GM21381 (cell line): ENCODE measurements around the gene DDX19B.
A peak's percentile ranks its signal among the peaks of the same experiment; 100 is the strongest.
"Not testable (repeated sequence)": the region's sequence is repeated elsewhere in the genome, so short reads cannot be mapped to it uniquely, and the experiment has no call there.

Experiments used
- ATAC-seq: cut with Tn5 transposase; IDR thresholded peaks from one replicate; pipeline ENCODE4 v1.9.1; 2021; ENCODE audit warnings: mild to moderate bottlenecking, moderate library complexity; ENCODE audit not compliant: unreplicated experiment

DDX19B gene

DNA sequence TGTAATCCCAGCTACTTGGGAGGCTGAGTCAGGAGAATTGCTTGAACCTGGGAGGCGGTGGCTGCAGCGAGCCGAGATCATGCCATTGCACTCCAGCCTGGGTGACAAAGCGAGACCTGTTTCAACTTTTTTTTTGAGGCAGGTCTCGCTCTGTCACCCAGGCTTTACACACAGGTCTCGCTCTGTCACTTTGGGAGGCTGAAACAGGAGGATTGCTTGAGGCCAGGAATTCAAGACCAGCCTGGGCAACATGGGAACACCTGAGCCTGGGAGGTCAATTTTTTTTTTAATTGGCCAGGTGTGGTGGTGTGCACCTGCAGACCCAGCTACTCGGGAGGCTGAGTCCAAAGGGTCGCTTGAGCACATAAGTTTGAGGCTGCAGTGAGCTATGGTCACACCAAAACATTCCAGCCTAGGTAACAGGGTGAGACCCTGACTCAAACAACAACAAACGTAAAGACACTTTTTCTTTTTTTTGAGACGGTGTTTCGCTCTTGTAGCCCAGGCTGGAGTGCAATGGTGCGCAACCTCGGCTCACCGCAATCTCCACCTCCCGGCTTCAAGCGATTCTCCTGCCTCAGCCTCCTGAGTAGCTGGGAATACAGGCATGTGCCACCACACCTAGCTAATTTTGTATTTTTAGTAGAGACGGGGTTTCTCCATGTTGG is 11.5 kb upstream of the DDX19B start:
- not testable (repeated sequence) for ATAC-seq

- peak; percentile 97 for ATAC-seq
These were observed 9.5 kb upstream of the DDX19B start, which contains the start of gene AARS1 for GRCh38 chr16:70289229-70290094. Gene AARS1, minus strand, starts transcription at chr16:70289506. Its CDS starts 6,743 bp downstream, at chr16:70282763.

- no peak for ATAC-seq
These were observed 8.0 kb upstream of the DDX19B start for GRCh38 chr16:70290949-70291519.

- not testable (repeated sequence) for ATAC-seq
These were observed 6.8 kb upstream of the DDX19B start for GRCh38 chr16:70292148-70292547.

GRCh38 chr16:70294385-70295025 is 4.5 kb upstream of the DDX19B start:
- ATAC-seq: no peak

DNA sequence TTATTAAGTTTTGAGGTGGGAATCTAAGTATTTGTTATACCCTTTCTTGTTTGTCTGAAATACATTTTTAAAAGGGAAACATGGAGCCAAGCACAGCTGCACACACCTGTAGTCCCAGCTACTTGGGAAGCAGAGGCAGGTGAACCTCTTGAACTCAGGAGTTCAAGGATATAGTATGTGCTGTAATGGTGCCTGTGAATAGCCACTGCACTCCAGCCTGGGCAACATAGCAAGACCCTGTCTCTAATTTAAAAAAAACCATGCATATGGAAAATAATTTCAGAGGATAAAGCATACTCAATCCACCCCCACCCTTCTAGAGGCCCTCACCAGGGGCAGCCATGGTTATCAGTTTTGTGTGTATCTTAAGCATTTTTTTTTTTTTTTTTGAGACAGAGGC is 3.4 kb upstream of the DDX19B start:
- ATAC-seq: no peak

- no peak for ATAC-seq
These were observed 2.1 kb downstream of the DDX19B start for GRCh38 chr16:70301121-70301520.

- no peak for ATAC-seq
These were observed 3.8 kb downstream of the DDX19B start for GRCh38 chr16:70302745-70303144.

DNA sequence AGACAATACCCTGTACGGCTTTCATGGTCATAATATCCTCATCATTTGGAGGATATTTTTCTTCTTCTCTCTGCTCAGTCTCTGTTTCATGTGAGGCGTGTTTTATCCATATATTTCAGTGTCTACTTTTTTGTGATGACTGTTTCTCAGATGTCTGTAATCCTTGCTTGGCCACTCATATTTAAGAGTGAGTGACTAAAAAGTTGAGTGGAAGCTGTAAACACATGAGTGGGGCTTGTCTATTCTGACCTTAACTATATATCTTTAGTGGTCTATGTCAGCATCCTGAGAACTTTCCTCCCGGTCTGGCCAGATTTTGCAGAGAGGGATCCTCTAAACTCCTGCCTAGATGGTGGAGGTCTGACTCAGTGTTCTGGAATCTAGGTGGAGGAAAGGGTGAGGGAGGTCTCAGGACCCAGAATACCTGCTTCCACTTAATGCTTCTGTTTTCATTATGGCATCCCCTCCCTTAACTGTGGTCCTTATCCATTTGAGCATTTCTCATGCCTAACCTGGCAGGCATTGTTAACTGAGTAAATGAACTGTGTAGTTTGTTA is 6.0 kb downstream of the DDX19B start:
- ATAC-seq: no peak

- ATAC-seq: no peak
These were observed 7.9 kb downstream of the DDX19B start for GRCh38 chr16:70306880-70307279.

DNA sequence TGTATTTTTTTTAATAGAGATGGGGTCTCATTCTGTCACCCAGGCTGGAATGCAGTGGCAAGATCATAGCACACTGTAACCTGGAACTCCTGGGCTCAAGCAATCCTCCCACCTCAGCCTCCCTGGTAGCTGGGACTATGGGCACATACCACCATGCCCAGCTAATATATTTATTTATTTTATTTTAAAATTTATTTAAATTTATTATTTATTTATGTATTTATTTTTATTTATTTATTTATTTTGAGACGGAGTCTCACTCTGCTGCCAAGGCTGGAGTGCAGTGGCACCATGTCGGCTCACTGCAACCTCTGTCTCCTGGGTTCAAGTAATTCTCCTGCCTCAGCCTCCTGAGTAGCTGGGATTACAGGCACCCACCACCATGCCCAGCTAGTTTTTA is 8.7 kb downstream of the DDX19B start:
- not testable (repeated sequence) for ATAC-seq

DNA sequence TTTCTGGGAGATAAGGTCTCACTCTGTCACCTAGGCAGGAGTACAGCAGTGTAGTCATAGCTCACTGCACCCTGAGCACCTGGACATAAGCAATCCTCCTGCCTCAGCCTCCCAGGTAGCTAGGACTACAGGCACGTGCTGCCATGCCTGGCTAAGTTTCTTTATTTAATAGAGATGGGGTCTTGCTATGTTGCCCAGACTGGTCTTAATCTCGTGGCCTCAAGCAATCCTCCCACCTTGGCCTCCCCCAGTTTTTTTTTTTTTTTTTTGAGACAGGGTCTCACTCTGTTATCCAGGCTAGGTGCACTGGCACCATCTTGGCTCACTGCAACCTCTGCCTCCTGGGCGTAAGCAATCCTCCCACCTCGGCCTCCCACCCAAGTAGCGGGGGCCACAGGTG is 21.1 kb downstream of the DDX19B start:
- no peak for ATAC-seq

DNA sequence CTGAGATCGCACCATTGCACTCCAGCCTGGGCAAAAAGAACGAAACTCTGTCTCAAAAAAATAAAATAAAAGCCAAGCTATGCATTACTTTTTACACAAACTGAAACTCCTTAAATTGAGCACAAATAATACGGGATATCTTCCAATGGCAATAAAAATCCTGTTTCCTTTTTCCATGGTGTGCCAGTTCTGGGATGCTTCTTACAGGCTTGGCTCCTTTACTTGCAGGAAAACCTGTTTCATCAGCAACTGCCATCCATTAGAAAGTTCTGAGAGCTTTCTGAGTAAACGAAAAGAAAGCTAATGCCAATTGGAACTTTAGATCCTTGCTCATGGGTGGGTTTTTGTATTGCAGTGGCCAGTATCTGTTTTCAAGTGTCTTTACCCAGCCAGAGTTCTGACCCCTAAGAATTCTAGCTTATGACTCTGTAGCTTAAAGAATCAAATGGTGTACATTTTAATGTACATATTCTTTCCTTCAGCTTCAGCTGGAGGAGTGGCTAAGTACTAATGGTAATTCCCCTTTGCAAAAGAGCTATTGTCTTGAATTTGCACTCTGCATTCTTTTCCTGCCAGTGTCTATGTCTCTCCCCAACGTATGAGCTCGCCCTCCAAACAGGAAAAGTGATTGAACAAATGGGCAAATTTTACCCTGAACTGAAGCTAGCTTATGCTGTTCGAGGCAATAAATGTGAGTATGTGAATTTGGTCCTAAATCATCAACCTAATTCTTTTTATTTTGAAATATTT is 26.2 kb downstream of the DDX19B start:
- ATAC-seq: no peak

DNA sequence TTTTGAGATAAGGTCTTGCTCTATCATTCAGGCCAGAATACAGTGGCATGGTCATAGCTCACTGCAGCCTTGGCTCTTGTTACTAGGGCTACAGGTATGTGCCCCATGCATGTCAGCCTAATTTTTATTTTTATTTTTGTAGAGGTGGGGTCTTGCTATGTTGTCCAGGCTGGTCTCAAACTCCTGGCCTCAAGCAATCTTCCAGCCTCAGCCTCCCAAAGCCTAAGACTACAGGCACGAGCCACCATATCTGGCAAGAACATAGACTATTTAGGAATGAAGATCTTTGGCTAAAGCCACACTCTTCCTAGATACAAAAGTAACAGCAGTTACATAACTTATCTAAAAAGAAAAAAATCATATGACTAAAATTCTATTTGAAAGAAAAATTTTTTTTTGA is 32.1 kb downstream of the DDX19B start:
- ATAC-seq: no peak

DNA sequence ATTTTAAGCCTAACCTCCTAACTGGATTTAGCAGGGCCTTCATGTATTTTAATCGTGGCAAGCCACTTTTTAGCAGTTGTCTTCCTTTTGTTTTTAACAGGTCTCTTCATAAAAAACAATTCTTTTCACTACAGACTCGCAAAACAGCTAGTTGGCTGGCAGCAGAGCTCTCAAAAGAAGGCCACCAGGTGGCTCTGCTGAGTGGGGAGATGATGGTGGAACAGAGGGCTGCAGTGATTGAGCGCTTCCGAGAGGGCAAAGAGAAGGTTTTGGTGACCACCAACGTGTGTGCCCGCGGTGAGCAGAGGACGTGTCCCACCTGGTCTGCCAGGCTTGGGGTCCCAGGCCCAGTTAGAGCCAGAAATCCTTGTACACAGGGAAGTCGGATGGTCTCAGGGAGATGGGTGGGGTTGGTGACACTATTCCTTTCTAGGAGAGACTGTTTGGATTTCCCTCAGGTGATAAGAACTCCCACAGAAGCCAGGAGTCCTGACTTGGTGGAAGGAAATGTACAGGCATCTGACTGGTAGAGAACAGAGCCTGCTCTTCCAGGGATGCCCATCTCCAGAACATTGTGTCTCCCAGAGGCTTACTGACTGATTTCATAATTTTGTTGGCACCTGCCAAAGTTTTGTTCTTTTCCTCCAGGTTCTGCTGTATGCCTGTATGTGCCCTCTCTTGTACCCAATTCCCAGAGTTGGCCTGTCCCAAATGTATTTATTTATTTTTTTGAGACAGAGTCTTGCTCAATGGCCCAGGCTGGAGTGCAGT is 32.8 kb downstream of the DDX19B start:
- no peak for ATAC-seq

DNA sequence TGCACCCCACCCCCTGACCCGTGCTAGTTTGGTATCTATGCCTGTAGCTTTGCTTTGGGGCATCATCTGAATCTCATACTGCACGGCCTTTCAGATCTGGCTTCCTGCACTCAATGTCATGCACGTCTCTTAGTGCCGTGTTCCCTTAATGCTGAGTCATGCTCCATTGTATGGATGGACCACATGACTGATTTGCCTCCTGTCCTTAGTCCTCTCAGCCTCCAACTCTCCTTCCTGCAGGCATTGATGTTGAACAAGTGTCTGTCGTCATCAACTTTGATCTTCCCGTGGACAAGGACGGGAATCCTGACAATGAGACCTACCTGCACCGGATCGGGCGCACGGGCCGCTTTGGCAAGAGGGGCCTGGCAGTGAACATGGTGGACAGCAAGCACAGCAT is 33.7 kb downstream of the DDX19B start:
- not testable (repeated sequence) for ATAC-seq

GRCh38 chr16:70337814-70338213 is 38.8 kb downstream of the DDX19B start:
- ATAC-seq: no peak

DNA sequence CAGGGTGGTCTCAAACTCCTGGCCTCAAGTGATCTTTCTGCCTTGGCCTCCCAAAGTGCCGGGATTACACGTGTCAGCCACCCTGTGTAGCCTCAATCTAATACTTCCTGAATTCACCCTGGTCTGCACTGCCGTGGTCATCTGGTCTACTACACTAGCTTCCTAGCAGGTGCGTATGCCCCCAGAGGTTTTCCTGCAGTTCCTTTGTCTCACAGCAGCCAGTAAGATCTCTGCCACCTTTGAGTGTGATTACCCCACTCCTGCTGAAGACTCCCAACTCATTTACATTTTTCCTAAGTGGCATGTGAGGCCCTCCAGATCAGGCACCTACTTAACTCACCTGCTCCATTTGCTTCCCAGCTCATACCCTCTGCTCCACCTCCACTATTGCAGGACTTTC is 42.6 kb downstream of the DDX19B start:
- ATAC-seq: no peak

GRCh38 chr16:70342016-70342415 is 43.0 kb downstream of the DDX19B start:
- no peak for ATAC-seq

GRCh38 chr16:70345840-70346239 is 46.9 kb downstream of the DDX19B start:
- no peak for ATAC-seq
